NCI-H2029 (cell line): ENCODE data around the gene NPBWR2.

ENCODE experiments used
- DNase-seq: peaks from one replicate; lab custom pipeline; 2025; lab: John Stamatoyannopoulos, UW

The NPBWR2 gene

GRCh38 chr20:64056889-64057627 lies 50.3 kb downstream of the NPBWR2 start:
- DNase-seq: no peak

GRCh38 chr20:64056639-64056888 lies 50.8 kb downstream of the NPBWR2 start:
- no peak for DNase-seq

- DNase-seq: no peak
These were observed 51.3 kb downstream of the NPBWR2 start for GRCh38 chr20:64055893-64056638.

GRCh38 chr20:64055396-64055892 lies 51.9 kb downstream of the NPBWR2 start:
- DNase-seq: no peak

- no peak for DNase-seq
These were observed 53.3 kb downstream of the NPBWR2 start for GRCh38 chr20:64053841-64054661.
